HG02763 (cell line): Measurements from ENCODE around the gene RNF34.

Experiments used
- ATAC-seq: cut with Tn5 transposase; IDR thresholded peaks from one replicate; pipeline ENCODE4 v1.9.1; 2021; ENCODE audit warnings: mild to moderate bottlenecking, moderate library complexity; ENCODE audit not compliant: unreplicated experiment

RNF34 gene

GRCh38 chr12:121436706-121437105 lies 36.8 kb downstream of the RNF34 start:
- no peak for ATAC-seq

- no peak for ATAC-seq
Measured at GRCh38 chr12:121438905-121439304, 39.0 kb downstream of the RNF34 start.

- ATAC-seq, result no peak
Measured at GRCh38 chr12:121439715-121440114, 39.8 kb downstream of the RNF34 start.

- ATAC-seq, result no peak
Measured at GRCh38 chr12:121440768-121441167, 40.9 kb downstream of the RNF34 start.

GRCh38 chr12:121441555-121441954 lies 41.6 kb downstream of the RNF34 start:
- ATAC-seq, result no peak

- ATAC-seq, result no peak
Measured at GRCh38 chr12:121442028-121442948, 42.4 kb downstream of the RNF34 start.

GRCh38 chr12:121443193-121443870 lies 43.4 kb downstream of the RNF34 start:
- ATAC-seq, result no peak

- no peak for ATAC-seq
Measured at GRCh38 chr12:121443911-121444841, 44.3 kb downstream of the RNF34 start.

GRCh38 chr12:121444842-121445202 lies 44.9 kb downstream of the RNF34 start:
- no peak for ATAC-seq

- no peak for ATAC-seq
Measured at GRCh38 chr12:121446750-121447149, 46.8 kb downstream of the RNF34 start.

- ATAC-seq, result no peak
Measured at GRCh38 chr12:121448771-121449315, 48.9 kb downstream of the RNF34 start.

- no peak for ATAC-seq
Measured at GRCh38 chr12:121451961-121452339, 52.0 kb downstream of the RNF34 start.

- ATAC-seq, result no peak
Measured at GRCh38 chr12:121452340-121452984, 52.5 kb downstream of the RNF34 start.

- no peak for ATAC-seq
Measured at GRCh38 chr12:121452985-121453360, 53.1 kb downstream of the RNF34 start.

- no peak for ATAC-seq
Measured at GRCh38 chr12:121453629-121454028, 53.7 kb downstream of the RNF34 start.

GRCh38 chr12:121454921-121455320 lies 55.0 kb downstream of the RNF34 start:
- no peak for ATAC-seq

GRCh38 chr12:121455766-121456420 lies 56.0 kb downstream of the RNF34 start:
- no peak for ATAC-seq

GRCh38 chr12:121456551-121456950 lies 56.6 kb downstream of the RNF34 start:
- no peak for ATAC-seq

- ATAC-seq, result no peak
Measured at GRCh38 chr12:121461048-121461447, 61.1 kb downstream of the RNF34 start.

- no peak for ATAC-seq
Measured at GRCh38 chr12:121464331-121464730, 64.4 kb downstream of the RNF34 start.
